HCT116 (cell line): ENCODE results near the gene ATG10. TPM values are rescaled to one million over a fixed set of nuclear protein-coding genes. Genes with fewer than 3 reads are reported as not detected.

ENCODE experiments used
- ATAC-seq: fragments of 200-7000 bp; cut with Tn5 transposase; 2 replicates; pipeline ENCODE4 v1.9.1; 2020; ENCODE audit warnings: mild to moderate bottlenecking, moderate library complexity
- BruUV-seq: library from RNA; stranded (reverse); fragments of 400-500 nt; replicated peaks from 2 replicates; lab custom pipeline; 2021; lab: Mats Ljungman, UMichigan
- CTCF ChIA-PET: fragments of 300-600 bp; sonication (Branson Sonifier 250); formaldehyde crosslinking; loops from one replicate; lab custom pipeline; 2021; ENCODE audit warnings: antibody characterized with exemption; lab: Charles Lee
- POLR2A ChIA-PET: fragments of 300-600, 350-600 bp; sonication (Branson Sonifier 250); formaldehyde crosslinking; loops from one replicate; lab custom pipeline; 2021; ENCODE audit warnings: antibody characterized with exemption; lab: Charles Lee
- RAD21 ChIA-PET, 2 experiments: fragments of 300-600 bp; sonication (Branson Sonifier 250); formaldehyde crosslinking; loops; one replicate each; lab custom pipeline; 2023; ENCODE audit warnings: low total read pairs in 2 of 2; ENCODE audit not compliant: uncharacterized antibody in 2 of 2, unreplicated experiment in 2 of 2, low non-redundant PET in 1 of 2; lab: Charles Lee
- DNase-seq: peaks from one replicate; pipeline ENCODE4 v3.0.0-alpha.2; 2010; ENCODE audit warnings: low read depth, low spot score
- H2AFZ ChIP-seq: fragments of 200-600 bp; shearing (Covaris generic), sonication (generic); 2 replicates; pipeline ENCODE4 v1.6.1; 2017; ENCODE audit warnings: low read depth, mixed run types, mixed read lengths, antibody characterized with exemption, low read length; ENCODE audit not compliant: poor library complexity, severe bottlenecking
- H3K27ac ChIP-seq: 2 replicates; pipeline ENCODE4 v1.5.1; 2012; ENCODE audit warnings: low read depth, low read length
- H3K27me3 ChIP-seq: fragments of 200-600 bp; sonication (generic); 2 replicates; pipeline ENCODE4 v1.6.1; 2016; ENCODE audit warnings: mixed run types, low read length, mixed read lengths; ENCODE audit not compliant: insufficient read depth
- H3K36me3 ChIP-seq, 2 experiments: fragments of 200-500 bp in 1 of 2; fragments of 200-600 bp in 1 of 2; sonication (Bioruptor generic) in 1 of 2; sonication (generic) in 1 of 2; 2 replicates each; pipeline versions ENCODE4 v1.5.1 to v1.6.1; 2014 to 2016; ENCODE audit warnings: low read length in 2 of 2, inconsistent platforms in 1 of 2, mixed read lengths in 1 of 2, mixed run types in 1 of 2; ENCODE audit not compliant: insufficient read depth in 2 of 2, control insufficient read depth in 1 of 2
- H3K4me1 ChIP-seq, 2 experiments: fragments of 200-600 bp in 1 of 2; sonication (generic) in 1 of 2; 2 replicates each; pipeline versions ENCODE4 v1.5.1 to v1.6.1; 2012 to 2017; ENCODE audit warnings: low read length in 2 of 2, inconsistent platforms in 1 of 2, mild to moderate bottlenecking in 1 of 2, mixed read lengths in 1 of 2, mixed run types in 1 of 2, moderate library complexity in 1 of 2; ENCODE audit not compliant: insufficient read depth in 2 of 2, control insufficient read depth in 1 of 2
- H3K4me2 ChIP-seq: fragments of 200-600 bp; sonication (generic); 2 replicates; pipeline ENCODE4 v1.6.1; 2017; ENCODE audit warnings: mixed run types, low read length, mixed read lengths
- H3K4me3 ChIP-seq, 2 experiments: fragments of 200-600 bp in 1 of 2; sonication (generic) in 1 of 2; replicated peaks in 1 of 2; 2 replicates each; pipeline ENCODE4 v1.5.1; 2011 to 2016; ENCODE audit warnings: low read length in 2 of 2, control low read depth in 1 of 2, low read depth in 1 of 2, mild to moderate bottlenecking in 1 of 2, mixed read lengths in 1 of 2, mixed run types in 1 of 2
- H3K79me2 ChIP-seq: fragments of 200-600 bp; sonication (generic); 2 replicates; pipeline ENCODE4 v1.6.1; 2017; ENCODE audit warnings: mild to moderate bottlenecking, mixed run types, low read length, moderate library complexity, mixed read lengths; ENCODE audit not compliant: insufficient read depth
- H3K9ac ChIP-seq: fragments of 200-600 bp; sonication (generic); 2 replicates; pipeline ENCODE4 v1.6.1; 2016; ENCODE audit warnings: low read length, mixed read lengths
- H3K9me2 ChIP-seq: fragments of 200-600 bp; sonication (generic), shearing (Covaris generic); 2 replicates; pipeline ENCODE4 v1.6.1; 2017; ENCODE audit warnings: mixed run types, mild to moderate bottlenecking, moderate library complexity; ENCODE audit not compliant: insufficient read depth
- H3K9me3 ChIP-seq, 2 experiments: fragments of 200-500 bp in 1 of 2; fragments of 200-600 bp in 1 of 2; sonication (Bioruptor generic) in 1 of 2; sonication (generic) in 1 of 2; 2 replicates each; pipeline ENCODE4 v1.6.1; 2014 to 2017; ENCODE audit warnings: low read length in 2 of 2, mixed read lengths in 2 of 2, inconsistent platforms in 1 of 2, low read depth in 1 of 2, mild to moderate bottlenecking in 1 of 2, mixed run types in 1 of 2, moderate library complexity in 1 of 2; ENCODE audit not compliant: control insufficient read depth in 1 of 2, insufficient read depth in 1 of 2
- H4K20me1 ChIP-seq: fragments of 200-600 bp; sonication (generic), shearing (Covaris generic); 2 replicates; pipeline ENCODE4 v1.6.1; 2017; ENCODE audit warnings: mixed run types, mild to moderate bottlenecking, moderate library complexity; ENCODE audit not compliant: insufficient read depth
- CBX3 ChIP-seq: IDR thresholded peaks from 2 replicates; pipeline ENCODE4 v1.6.1; 2012; ENCODE audit warnings: low read depth
- EZH2 ChIP-seq: fragments of 200-600 bp; sonication (generic); IDR thresholded peaks from 2 replicates; pipeline ENCODE4 v1.6.1; 2017; ENCODE audit warnings: antibody characterized with exemption, mixed run types
- FOSL1 ChIP-seq: IDR thresholded peaks from 2 replicates; pipeline ENCODE4 v1.6.1; 2012; ENCODE audit warnings: low read depth
- JUND ChIP-seq: IDR thresholded peaks from 2 replicates; pipeline ENCODE4 v1.6.1; 2012
- POLR2AphosphoS5 ChIP-seq: IDR thresholded peaks from 2 replicates; pipeline ENCODE4 v1.6.1; 2011; ENCODE audit warnings: mild to moderate bottlenecking, low read depth, low read length, moderate library complexity
- RAD21 ChIP-seq: IDR thresholded peaks from 2 replicates; pipeline ENCODE4 v1.6.1; 2012; ENCODE audit warnings: low read depth, mild to moderate bottlenecking
- SIN3A ChIP-seq: IDR thresholded peaks from 2 replicates; pipeline ENCODE4 v1.6.1; 2012; ENCODE audit warnings: low read depth
- SP1 ChIP-seq: IDR thresholded peaks from 2 replicates; pipeline ENCODE4 v1.6.1; 2012; ENCODE audit warnings: low read depth
- SRF ChIP-seq: IDR thresholded peaks from 2 replicates; pipeline ENCODE4 v1.6.1; 2012; ENCODE audit warnings: low read depth
- TCF7L2 ChIP-seq: IDR thresholded peaks from 2 replicates; pipeline ENCODE4 v1.7.0; 2011; ENCODE audit warnings: borderline replicate concordance, inconsistent platforms; ENCODE audit not compliant: insufficient read depth, insufficient read length; ENCODE audit errors: extremely low read depth
- ZFX ChIP-seq: fragments of 450-650 bp; IDR thresholded peaks from 2 replicates; pipeline ENCODE4 v1.6.1; 2017
- intact Hi-C: fragments of 100-400 bp; cut with micrococcal nuclease; formaldehyde crosslinking; loops from 2 replicates; pipeline ENCODE4 v1.10.0; 2022
- total RNA-seq: library from RNA; stranded (reverse); gene quantifications from one replicate; pipeline ENCODE4 v1.2.1, GENCODE V29; 2021; ENCODE audit not compliant: unreplicated experiment
- TF ChIP-seq, protein P1 (sequence below): IDR thresholded peaks from 2 replicates; pipeline ENCODE4 v1.6.1; 2012
- TF ChIP-seq, protein P2 (sequence below): IDR thresholded peaks from 2 replicates; pipeline ENCODE4 v1.6.1; 2011; ENCODE audit warnings: mild to moderate bottlenecking, low read length, moderate library complexity; ENCODE audit not compliant: insufficient replicate concordance; ENCODE audit errors: extremely low read depth
- TF ChIP-seq, protein P3 (sequence below), 3 experiments: fragments of 200-600 bp in 1 of 3; sonication (generic) in 1 of 3; IDR thresholded peaks in 2 of 3; conservative IDR thresholded peaks in 1 of 3; 2 replicates each; pipeline ENCODE4 v1.5.1; 2012 to 2017; ENCODE audit warnings: low read depth in 2 of 3, low read length in 2 of 3, antibody characterized with exemption in 1 of 3, borderline replicate concordance in 1 of 3, control low read depth in 1 of 3, mild to moderate bottlenecking in 1 of 3, mixed read lengths in 1 of 3, mixed run types in 1 of 3, moderate library complexity in 1 of 3; ENCODE audit not compliant: insufficient read depth in 1 of 3
- TF ChIP-seq, protein P4 (sequence below): IDR thresholded peaks from 2 replicates; pipeline ENCODE4 v1.6.1; 2012

Gene ATG10
- total RNA-seq, 1 experiment from 2014 or later, result 9.4 TPM

DNA sequence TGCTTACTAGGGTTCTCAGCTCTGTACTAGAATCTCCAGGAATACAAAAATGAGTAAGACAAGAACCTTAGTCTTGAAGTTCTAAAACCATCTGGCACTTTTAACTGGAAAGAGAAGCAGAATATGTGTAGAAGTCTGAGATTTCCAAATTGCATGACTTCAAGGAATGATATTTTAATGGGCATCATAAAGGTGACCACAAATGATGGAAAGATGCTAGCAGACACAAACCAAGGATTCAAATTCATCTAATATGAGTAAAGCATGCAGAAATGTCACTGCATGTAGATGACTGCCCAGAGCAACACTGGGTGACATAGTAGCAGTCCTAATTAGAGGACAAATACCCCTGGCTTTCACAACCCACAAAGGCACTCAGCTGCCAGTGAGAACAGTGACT lies 189.1 kb downstream of the ATG10 start:
- no peaks in the 10 kb centered on the region for H3K79me2 ChIP-seq
- CTCF ChIA-PET, result no interaction called here
- intact Hi-C loops, result no loop called here
- H3K9me3 ChIP-seq, result no peaks in the 10 kb centered on the region
- DNase-seq (no peak), ATAC-seq (no peak)
- POLR2A ChIA-PET, result no interaction called here
- no peak overlapping the region for H3K9ac ChIP-seq
- H3K4me1 ChIP-seq, result peaks cover 0 to 6% of the 10 kb centered on the region in 2 experiments; a peak in 2 of 4 replicates
- BruUV-seq, result no TSS peak
- RAD21 ChIA-PET, result no interaction called here
- H3K27me3 ChIP-seq, result no peaks in the 10 kb centered on the region
- TF ChIP-seq, protein P1, sequence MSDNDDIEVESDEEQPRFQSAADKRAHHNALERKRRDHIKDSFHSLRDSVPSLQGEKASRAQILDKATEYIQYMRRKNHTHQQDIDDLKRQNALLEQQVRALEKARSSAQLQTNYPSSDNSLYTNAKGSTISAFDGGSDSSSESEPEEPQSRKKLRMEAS, result no peak
- TF ChIP-seq RAD21 (no peak), POLR2AphosphoS5 (no peak), FOSL1 (no peak), SIN3A (no peak), CBX3 (no peak), JUND (no peak), SP1 (no peak)
- no peaks in the 10 kb centered on the region for H3K9me2 ChIP-seq
- no peak overlapping the region for H3K27ac ChIP-seq
- no peaks in the 10 kb centered on the region for H4K20me1 ChIP-seq
- H3K4me3 ChIP-seq, result no peak overlapping the region
- no peaks in the 10 kb centered on the region for H3K36me3 ChIP-seq
- no peak overlapping the region for H3K4me2 ChIP-seq
- H2AFZ ChIP-seq, result no peak overlapping the region

DNA sequence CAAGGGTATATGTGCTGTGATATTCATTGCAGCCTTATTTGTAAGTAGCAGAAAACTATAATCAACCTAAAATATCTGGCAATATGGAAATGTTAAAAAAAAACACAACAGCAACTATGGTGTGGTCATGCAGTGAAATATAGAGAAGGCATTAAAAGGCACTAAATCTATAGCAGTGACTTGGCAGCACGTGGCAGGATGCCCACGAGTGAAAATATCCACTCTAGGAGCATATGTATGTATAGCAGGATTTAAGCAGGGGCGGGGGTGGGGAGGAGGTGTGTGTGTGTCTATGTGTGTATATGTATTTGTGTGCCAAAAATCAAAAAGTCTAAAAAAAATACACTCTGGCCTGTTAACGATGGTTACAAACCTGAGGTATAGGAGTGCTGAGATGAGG lies 190.8 kb downstream of the ATG10 start:
- no peak overlapping the region for H3K27ac ChIP-seq
- POLR2A ChIA-PET, result no interaction called here
- BruUV-seq, result no TSS peak

More for the DNA sequence above, 190.8 kb downstream of the ATG10 start:
- no peak overlapping the region for H3K4me2 ChIP-seq
- H3K79me2 ChIP-seq, result no peaks in the 10 kb centered on the region
- H3K27me3 ChIP-seq, result no peaks in the 10 kb centered on the region
- H3K9me3 ChIP-seq, result no peaks in the 10 kb centered on the region
- RAD21 ChIA-PET, result no interaction called here
- no peaks in the 10 kb centered on the region for H3K9me2 ChIP-seq
- TF ChIP-seq SRF (no peak), ZFX (no peak), JUND (no peak), TCF7L2 (no peak), RAD21 (no peak), EZH2 (no peak), SIN3A (no peak)
- TF ChIP-seq, protein P2, sequence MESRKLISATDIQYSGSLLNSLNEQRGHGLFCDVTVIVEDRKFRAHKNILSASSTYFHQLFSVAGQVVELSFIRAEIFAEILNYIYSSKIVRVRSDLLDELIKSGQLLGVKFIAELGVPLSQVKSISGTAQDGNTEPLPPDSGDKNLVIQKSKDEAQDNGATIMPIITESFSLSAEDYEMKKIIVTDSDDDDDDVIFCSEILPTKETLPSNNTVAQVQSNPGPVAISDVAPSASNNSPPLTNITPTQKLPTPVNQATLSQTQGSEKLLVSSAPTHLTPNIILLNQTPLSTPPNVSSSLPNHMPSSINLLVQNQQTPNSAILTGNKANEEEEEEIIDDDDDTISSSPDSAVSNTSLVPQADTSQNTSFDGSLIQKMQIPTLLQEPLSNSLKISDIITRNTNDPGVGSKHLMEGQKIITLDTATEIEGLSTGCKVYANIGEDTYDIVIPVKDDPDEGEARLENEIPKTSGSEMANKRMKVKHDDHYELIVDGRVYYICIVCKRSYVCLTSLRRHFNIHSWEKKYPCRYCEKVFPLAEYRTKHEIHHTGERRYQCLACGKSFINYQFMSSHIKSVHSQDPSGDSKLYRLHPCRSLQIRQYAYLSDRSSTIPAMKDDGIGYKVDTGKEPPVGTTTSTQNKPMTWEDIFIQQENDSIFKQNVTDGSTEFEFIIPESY, result no peak
- TF ChIP-seq, protein P3, sequence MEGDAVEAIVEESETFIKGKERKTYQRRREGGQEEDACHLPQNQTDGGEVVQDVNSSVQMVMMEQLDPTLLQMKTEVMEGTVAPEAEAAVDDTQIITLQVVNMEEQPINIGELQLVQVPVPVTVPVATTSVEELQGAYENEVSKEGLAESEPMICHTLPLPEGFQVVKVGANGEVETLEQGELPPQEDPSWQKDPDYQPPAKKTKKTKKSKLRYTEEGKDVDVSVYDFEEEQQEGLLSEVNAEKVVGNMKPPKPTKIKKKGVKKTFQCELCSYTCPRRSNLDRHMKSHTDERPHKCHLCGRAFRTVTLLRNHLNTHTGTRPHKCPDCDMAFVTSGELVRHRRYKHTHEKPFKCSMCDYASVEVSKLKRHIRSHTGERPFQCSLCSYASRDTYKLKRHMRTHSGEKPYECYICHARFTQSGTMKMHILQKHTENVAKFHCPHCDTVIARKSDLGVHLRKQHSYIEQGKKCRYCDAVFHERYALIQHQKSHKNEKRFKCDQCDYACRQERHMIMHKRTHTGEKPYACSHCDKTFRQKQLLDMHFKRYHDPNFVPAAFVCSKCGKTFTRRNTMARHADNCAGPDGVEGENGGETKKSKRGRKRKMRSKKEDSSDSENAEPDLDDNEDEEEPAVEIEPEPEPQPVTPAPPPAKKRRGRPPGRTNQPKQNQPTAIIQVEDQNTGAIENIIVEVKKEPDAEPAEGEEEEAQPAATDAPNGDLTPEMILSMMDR (IDR thresholded peaks at IDR 0.05 in 2 of 3, conservative IDR thresholded peaks at IDR 0.05 in 1 of 3; ENCODE audit: borderline replicate concordance in 1 of 3, insufficient read depth in 1 of 3, low read depth in 2 of 3, low read length in 2 of 3), result no peak
- TF ChIP-seq, protein P4, sequence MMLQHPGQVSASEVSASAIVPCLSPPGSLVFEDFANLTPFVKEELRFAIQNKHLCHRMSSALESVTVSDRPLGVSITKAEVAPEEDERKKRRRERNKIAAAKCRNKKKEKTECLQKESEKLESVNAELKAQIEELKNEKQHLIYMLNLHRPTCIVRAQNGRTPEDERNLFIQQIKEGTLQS, result no peak
- H3K4me3 ChIP-seq, result no peak overlapping the region
- CTCF ChIA-PET, result no interaction called here
- no peak overlapping the region for H2AFZ ChIP-seq
- no peaks in the 10 kb centered on the region for H4K20me1 ChIP-seq
- no peak overlapping the region for H3K9ac ChIP-seq
- DNase-seq (no peak), ATAC-seq (no peak)
- H3K4me1 ChIP-seq, result peaks cover 0 to 6% of the 10 kb centered on the region in 2 experiments; a peak in 2 of 4 replicates
- no peaks in the 10 kb centered on the region for H3K36me3 ChIP-seq
- intact Hi-C loops, result no loop called here
